ENCODE data around the gene KRTAP5-11.
A peak's percentile ranks its signal among the peaks of the same experiment; 100 is the strongest.
"Not testable (repeated sequence)": the region's sequence is repeated elsewhere in the genome, so short reads cannot be mapped to it uniquely, and the experiment has no call there.

The KRTAP5-11 gene

GRCh38 chr11:71582309-71582895 lies at the start of gene KRTAP5-11:
Gene KRTAP5-11 (minus strand): TSS chr11:71582875. CDS start chr11:71582837, 38 bp downstream.
- no peak for DNase-seq

GRCh38 chr11:71631551-71631950 lies 48.9 kb upstream of the KRTAP5-11 start:
- not testable (repeated sequence) for DNase-seq

DNA sequence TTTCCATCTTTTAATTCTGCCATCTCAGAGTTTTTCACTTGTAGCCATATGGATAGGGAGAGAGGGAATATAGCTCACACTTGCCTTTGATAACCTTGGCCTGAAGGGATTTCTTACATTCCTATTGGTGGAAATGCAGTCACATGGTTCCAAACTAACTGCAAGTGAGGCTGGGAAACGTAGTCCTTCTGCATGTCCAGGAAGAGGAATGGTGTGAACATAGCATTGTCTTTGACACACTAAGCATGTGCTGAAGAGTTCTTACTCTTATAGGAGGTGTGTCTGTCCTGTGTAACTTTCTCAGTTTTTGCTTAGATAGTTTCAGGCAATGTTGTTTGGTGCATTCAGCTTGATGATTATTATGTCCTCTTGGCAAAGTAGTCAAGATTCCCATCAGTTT lies 47.4 kb upstream of the KRTAP5-11 start:
- DNase-seq = not testable (repeated sequence)

DNA sequence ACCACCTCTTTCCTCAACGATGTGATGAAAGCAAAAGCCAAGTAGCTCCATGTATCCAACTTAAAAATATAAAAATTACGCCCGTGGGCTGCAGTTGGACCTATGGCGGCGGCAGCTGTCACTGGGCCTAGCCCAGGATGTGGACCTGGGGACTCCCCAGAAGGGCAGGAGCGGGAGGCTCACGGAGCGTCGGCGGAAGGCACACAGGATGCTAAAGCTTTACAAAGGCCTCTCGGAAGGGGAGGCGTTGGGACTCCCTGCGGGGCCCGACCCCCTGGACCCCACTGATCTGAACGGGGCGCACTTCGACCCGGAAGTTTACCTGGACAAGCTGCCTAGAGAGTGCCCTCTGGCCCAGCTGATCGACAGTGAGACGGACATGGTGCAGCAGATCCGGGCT lies 46.3 kb upstream of the KRTAP5-11 start:
- not testable (repeated sequence) for DNase-seq

DNA sequence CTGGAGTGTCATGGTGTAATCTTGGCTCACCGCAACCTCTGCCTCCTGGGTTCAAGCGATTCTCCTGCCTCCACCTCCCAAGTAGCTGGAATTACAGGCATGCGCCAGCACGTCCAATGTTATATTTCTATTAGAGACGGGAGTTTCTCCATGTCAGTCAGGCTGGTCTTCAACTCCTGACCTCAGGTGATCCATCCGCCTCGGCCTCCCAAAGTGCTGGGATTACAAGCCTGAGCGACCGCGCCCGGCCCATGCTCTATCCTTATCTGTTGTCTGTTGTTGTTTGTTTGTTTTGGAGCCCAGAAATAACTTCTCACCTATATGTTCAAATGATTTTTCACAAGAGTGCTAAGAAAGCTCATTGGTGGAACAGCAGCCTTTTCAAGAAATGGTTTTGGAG lies 40.6 kb upstream of the KRTAP5-11 start:
- DNase-seq = not testable (repeated sequence)

- DNase-seq = not testable (repeated sequence)
Observed at GRCh38 chr11:71622561-71622960, 39.9 kb upstream of the KRTAP5-11 start.

DNA sequence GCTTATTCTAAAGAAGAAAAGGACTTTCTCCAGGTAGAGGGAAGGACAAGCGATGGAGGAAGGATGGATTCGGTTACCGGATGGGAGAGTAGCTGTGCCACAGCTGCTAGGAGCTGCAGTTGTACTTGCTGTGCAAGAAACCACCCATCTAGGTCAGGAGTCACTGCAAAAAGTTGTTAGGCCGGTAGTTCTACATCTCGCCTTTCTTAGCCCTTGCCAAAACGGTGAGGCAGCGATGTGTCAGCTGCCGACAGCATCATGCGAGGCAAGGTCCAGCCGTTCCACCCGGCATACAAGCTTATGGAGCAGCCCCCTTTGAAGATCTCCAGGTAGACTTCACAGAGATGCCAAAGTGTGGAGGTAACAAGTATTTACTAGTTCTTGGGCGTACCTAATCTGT lies 32.3 kb upstream of the KRTAP5-11 start:
- not testable (repeated sequence) for DNase-seq

- DNase-seq = not testable (repeated sequence)
Observed at GRCh38 chr11:71614366-71614917, 31.8 kb upstream of the KRTAP5-11 start.

GRCh38 chr11:71613931-71614330 lies 31.3 kb upstream of the KRTAP5-11 start:
- not testable (repeated sequence) for DNase-seq

DNA sequence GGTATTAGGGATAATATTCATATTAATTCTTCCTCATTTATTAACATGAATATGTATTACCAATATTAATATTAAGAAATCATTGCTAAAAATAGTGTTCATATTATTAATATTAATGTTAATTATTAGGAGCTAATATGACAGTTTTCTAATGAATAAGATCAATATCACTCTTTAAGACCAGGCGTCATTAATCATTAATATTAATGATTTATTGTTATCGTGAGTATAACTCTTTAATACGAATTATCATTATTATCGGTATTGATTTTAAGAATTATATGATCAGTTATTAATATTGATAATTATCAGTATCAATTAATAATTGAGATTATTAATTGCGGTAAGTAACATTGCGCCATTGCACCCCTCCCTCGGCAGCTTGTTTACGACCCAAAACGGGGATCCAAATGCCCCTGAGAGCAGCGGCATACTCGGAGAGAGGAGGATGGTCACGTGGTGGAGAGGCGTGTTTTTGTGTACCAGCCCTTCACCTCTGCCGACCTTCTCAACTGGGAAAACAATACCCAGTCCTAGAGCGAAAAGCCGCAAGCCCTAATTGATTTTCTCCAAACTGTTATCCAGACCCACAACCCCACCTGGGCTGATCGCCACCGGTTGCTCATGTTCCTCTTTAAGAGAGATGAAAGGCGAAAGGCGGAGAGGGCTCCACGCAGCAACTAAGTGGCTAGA lies 28.7 kb upstream of the KRTAP5-11 start:
- not testable (repeated sequence) for DNase-seq

DNA sequence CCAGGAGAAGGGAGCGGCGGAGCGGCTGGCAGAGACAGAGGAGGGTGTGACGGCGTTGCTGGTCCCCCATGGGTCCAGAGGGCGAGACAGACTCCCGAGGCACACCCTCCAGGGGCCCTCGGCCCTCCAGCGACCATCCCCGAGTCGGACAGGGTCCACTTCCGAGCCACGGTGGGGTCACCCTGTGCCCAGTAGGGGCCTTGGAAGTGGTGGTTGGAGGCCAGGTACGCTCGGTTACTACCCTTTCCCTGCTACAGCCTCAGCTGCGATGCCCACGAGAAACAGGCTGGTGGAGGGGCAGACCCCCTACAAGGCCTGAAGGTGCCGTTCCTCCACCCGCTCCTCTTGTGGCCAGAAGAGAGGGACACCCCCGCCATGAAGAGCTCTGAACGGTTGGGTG lies 25.6 kb upstream of the KRTAP5-11 start:
- not testable (repeated sequence) for DNase-seq

DNA sequence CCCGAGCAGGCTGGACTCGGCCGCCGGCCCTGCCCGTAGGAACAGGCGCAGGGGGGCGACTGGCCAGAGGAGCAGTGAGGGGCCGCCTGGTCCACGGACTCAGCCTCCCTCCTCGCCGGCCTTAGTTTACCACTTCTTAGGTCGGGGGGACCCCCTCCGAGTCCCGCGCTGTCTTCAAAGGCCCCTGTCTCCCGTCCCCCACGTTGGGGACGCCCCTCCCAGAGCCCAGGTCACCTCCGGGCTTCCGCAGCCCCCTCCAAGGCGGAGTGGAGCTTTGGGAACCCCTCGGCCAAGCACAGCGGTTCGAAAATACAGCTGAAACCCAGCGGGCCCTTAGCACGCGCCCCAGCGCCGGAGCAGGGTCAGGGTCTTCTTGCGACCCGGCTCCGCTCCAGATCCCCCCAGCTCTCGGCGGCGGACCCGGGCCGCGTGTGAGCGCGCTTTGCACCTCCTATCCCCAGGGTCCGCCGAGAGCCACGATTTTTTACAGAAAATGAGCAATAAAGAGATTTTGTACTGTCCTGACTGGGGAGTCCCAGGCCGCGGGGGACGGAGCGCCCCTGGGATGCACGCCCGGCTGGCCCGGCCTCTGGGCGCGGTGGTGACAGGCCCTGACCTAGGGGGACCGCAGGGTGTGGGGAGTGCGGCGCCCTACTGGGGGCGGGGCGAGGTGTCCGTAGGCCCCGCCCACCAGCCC lies 25.0 kb upstream of the KRTAP5-11 start:
- not testable (repeated sequence) for DNase-seq

GRCh38 chr11:71606853-71607519 lies 24.3 kb upstream of the KRTAP5-11 start:
- not testable (repeated sequence) for DNase-seq

DNA sequence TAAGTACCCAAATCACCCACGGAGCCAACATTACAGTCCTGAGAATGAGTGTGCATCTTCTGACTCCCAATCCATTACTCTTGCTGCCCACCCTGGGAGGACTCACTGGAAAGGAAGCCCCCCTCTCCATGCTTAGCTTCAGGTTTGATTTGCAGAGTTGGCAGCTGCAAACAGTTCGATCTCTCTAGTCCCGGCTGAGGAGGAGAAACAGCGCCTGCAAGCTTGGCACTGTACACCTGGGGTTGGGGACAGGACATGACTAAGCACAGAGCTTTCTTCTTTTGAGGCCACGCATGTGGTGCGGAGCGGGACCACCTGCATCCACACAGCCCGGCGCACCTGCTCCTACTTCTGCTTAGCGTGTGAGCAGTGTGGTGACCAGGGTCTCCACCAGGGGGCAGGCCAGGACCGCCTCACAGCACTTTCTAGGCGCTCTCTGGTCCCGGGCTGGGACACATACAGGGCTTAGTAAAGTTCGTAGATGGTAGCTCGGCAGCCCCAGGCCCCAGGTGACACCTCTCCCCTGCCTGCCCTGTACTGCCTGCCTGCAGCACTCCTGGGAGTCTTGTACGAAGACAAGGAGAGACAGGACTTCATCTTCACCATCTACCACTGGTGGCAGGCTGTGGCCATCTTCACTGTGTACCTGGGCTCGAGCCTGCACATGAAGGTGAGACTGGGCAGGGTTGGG lies 22.3 kb upstream of the KRTAP5-11 start:
- DNase-seq = not testable (repeated sequence)

GRCh38 chr11:71603221-71603620 lies 20.5 kb upstream of the KRTAP5-11 start:
- not testable (repeated sequence) for DNase-seq

DNA sequence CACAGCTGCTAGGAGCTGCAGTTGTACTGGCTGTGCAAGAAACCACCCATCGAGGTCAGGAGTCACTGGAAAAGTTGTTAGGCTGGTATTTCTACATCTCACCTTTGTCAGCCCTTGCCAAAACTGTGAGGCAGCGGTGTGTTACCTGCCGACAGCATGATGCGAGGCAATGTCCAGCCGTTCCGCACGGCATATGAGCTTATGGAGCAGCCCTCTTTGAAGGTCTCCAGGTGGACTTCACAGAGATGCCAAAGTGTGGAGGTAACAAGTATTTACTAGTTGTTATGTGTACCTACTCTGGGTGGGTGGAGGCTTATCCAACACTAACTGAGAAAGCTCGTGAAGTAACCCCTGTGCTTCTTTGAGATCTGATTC lies 6.9 kb upstream of the KRTAP5-11 start:
- DNase-seq = not testable (repeated sequence)

DNA sequence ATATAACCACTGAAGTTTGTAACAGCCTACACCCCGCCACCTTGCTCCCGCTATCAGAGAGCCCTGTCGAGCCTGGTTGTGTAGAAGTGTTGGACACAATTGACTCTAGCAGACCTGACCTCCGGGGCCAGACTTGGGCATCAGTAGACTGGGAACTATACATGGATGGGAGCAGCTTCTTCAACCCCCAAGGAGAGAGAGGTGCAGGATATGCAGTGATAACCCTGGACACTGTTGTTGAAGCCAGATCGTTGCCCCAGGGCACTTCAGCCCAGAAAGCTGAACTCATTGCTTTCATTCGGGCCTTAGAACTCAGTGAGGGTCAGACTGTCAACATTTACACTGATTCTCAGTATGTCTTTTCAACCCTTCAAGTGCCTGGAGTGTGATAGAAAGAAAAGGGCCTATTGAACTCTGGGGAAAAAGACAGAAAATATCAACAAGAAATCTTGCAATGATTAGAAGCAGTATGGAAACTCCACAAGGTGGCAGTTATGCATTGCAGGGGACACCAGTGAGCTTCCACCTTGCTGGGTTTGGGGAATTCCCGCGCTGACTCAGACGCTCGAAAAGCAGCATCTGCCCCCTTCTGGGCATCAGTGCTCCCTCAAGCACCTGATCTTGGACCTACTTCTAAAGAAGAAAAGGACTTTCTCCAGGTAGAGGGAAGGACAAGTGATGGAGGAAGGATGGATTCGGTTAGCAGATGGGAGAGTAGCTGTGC lies 6.3 kb upstream of the KRTAP5-11 start:
- peak; percentile 76 for DNase-seq

- not testable (repeated sequence) for DNase-seq
Observed at GRCh38 chr11:71588314-71588713, 5.6 kb upstream of the KRTAP5-11 start.

- DNase-seq = not testable (repeated sequence)
Observed at GRCh38 chr11:71585673-71586072, 3.0 kb upstream of the KRTAP5-11 start.

DNA sequence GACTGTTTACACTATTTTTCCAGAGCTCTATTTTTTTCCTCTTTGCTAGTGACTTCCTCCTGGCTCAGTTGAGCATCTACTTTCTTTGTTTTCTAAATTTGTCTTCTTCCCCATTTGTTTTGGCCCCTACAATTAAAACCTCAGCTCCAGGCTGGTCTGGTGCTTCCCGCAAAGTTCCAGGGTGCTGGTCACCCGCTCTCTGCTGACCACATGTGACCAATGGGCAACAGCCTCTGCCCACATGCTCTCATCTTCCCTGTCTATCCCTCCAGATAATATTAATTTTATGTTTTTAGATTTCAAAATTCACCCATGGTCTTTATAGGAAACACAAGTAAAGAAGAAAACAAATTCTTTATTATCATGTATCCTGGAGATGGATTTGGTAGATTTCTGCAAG lies 294 bp upstream of the KRTAP5-11 start:
- DNase-seq = not testable (repeated sequence)

DNA sequence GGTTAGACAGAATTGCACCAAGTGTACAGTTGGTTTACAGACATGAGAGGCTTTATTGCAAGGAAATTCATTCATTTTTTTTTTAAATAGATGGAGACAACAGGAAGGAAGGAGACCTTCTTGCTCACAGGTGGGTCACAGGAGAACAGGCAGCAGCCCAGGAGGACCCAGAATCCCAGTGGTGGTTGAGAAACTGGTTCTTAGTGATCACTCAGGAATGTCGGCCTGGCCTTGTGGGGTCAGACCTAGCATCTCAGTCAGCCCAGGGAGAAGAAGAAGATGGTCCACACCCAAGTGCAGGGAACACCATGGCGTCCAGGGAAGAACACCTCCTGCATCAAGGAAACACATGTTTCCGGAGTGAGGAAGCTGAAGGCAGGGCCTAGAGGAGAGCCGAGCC lies 849 bp downstream of the KRTAP5-11 start:
- DNase-seq = no peak

Measured in activated naive CD4-positive, alpha-beta T cell treated with anti-CD3 and anti-CD28 coated beads, Interleukin-2, amount 50 U/mL, for 16 hours (primary cell).